KMS-11 (cell line): ENCODE results near the gene ATXN7L1.

Experiments used
- H2AFZ ChIP-seq: fragments of 200-600 bp; sonication (generic); 2 replicates; pipeline ENCODE4 v1.6.1; 2016; ENCODE audit warnings: antibody characterized with exemption, mixed run types, low read depth
- H3K27ac ChIP-seq: fragments of 200-600 bp; sonication (generic); 2 replicates; pipeline ENCODE4 v1.6.1; 2016; ENCODE audit warnings: mild to moderate bottlenecking, mixed run types
- H3K27me3 ChIP-seq: fragments of 200-600 bp; sonication (generic); 2 replicates; pipeline ENCODE4 v1.6.1; 2017; ENCODE audit warnings: mild to moderate bottlenecking, low read depth, mixed run types, moderate library complexity; ENCODE audit not compliant: insufficient read depth
- H3K36me3 ChIP-seq: fragments of 200-600 bp; sonication (generic); 2 replicates; pipeline ENCODE4 v1.6.1; 2017; ENCODE audit warnings: mild to moderate bottlenecking, mixed run types; ENCODE audit not compliant: insufficient read depth
- H3K4me1 ChIP-seq: fragments of 200-600 bp; sonication (generic); 2 replicates; pipeline ENCODE4 v1.6.1; 2016; ENCODE audit warnings: mild to moderate bottlenecking, low read depth, mixed run types; ENCODE audit not compliant: poor library complexity, severe bottlenecking
- H3K4me2 ChIP-seq: fragments of 200-600 bp; sonication (generic); 2 replicates; pipeline ENCODE4 v1.7.0; 2016; ENCODE audit warnings: mild to moderate bottlenecking, mixed run types
- H3K4me3 ChIP-seq: fragments of 200-600 bp; sonication (generic); IDR thresholded peaks from 2 replicates; pipeline ENCODE4 v1.6.1; 2017; ENCODE audit warnings: low read depth, low read length, mixed read lengths; ENCODE audit not compliant: insufficient read depth
- H3K79me2 ChIP-seq: fragments of 200-600 bp; sonication (generic); 2 replicates; pipeline ENCODE4 v1.6.1; 2016; ENCODE audit warnings: low read depth, mixed run types; ENCODE audit not compliant: insufficient read depth
- H3K9ac ChIP-seq: fragments of 200-600 bp; sonication (generic); 2 replicates; pipeline ENCODE4 v1.6.1; 2016; ENCODE audit warnings: mild to moderate bottlenecking, mixed run types
- H4K20me1 ChIP-seq: fragments of 200-600 bp; sonication (generic); 2 replicates; pipeline ENCODE4 v1.6.1; 2016; ENCODE audit warnings: mild to moderate bottlenecking, mixed run types; ENCODE audit not compliant: insufficient read depth
- TF ChIP-seq, protein P1 (sequence below): fragments of 200-600 bp; sonication (generic); conservative IDR thresholded peaks from 2 replicates; pipeline ENCODE4 v1.6.1; 2017; ENCODE audit warnings: low read depth, mild to moderate bottlenecking, antibody characterized with exemption, low read length, moderate library complexity, mixed read lengths

ATXN7L1 gene

GRCh38 chr7:105622106-105622731, 254.2 kb downstream of the ATXN7L1 start:
- Histone ChIP-seq H3K36me3 (no peaks in the 10 kb centered on the region), H3K4me1 (peaks cover 5% of the 10 kb centered on the region)

GRCh38 chr7:105621617-105622016, 254.8 kb downstream of the ATXN7L1 start:
- H3K4me3 ChIP-seq, result no peak overlapping the region
- peaks cover 7% of the 10 kb centered on the region for H3K4me1 ChIP-seq
- no peaks in the 10 kb centered on the region for H3K36me3 ChIP-seq
- H3K9ac ChIP-seq, result no peak overlapping the region
- no peaks in the 10 kb centered on the region for H3K79me2 ChIP-seq
- no peak overlapping the region for H2AFZ ChIP-seq
- no peaks in the 10 kb centered on the region for H4K20me1 ChIP-seq
- H3K27me3 ChIP-seq, result no peaks in the 10 kb centered on the region
- H3K27ac ChIP-seq, result no peak overlapping the region
- TF ChIP-seq, protein P1, sequence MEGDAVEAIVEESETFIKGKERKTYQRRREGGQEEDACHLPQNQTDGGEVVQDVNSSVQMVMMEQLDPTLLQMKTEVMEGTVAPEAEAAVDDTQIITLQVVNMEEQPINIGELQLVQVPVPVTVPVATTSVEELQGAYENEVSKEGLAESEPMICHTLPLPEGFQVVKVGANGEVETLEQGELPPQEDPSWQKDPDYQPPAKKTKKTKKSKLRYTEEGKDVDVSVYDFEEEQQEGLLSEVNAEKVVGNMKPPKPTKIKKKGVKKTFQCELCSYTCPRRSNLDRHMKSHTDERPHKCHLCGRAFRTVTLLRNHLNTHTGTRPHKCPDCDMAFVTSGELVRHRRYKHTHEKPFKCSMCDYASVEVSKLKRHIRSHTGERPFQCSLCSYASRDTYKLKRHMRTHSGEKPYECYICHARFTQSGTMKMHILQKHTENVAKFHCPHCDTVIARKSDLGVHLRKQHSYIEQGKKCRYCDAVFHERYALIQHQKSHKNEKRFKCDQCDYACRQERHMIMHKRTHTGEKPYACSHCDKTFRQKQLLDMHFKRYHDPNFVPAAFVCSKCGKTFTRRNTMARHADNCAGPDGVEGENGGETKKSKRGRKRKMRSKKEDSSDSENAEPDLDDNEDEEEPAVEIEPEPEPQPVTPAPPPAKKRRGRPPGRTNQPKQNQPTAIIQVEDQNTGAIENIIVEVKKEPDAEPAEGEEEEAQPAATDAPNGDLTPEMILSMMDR, result no peak
- H3K4me2 ChIP-seq, result no peak overlapping the region

More at GRCh38 chr7:105622106-105622731, 254.2 kb downstream of the ATXN7L1 start:
- H3K27me3 ChIP-seq, result no peaks in the 10 kb centered on the region
- no peak overlapping the region for H2AFZ ChIP-seq
- H3K79me2 ChIP-seq, result no peaks in the 10 kb centered on the region
- TF ChIP-seq, protein P1, result no peak
- H3K4me2 ChIP-seq, result no peak overlapping the region
- H3K9ac ChIP-seq, result no peak overlapping the region
- no peak overlapping the region for H3K4me3 ChIP-seq
- H3K27ac ChIP-seq, result no peak overlapping the region
- H4K20me1 ChIP-seq, result no peaks in the 10 kb centered on the region

DNA sequence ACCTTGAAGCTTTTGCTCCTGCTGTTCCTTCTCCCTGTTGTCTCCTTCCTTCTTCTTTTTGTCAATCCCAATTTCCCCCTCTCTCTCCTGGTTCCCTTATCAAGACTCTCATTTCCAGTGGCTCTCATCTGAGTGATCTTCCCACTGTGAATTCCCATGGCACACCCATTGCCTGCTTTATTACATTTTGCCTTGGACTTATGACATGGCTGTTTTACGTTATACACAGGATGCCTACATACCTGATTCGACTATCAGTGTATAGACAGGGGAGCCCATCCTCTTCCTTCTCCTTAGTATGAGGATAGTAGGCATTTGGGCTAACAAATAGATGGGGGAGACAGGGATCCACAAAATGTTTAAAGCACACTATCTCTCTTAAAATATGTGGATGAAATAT, 255.2 kb downstream of the ATXN7L1 start:
- TF ChIP-seq, protein P1, result no peak
- Histone ChIP-seq H4K20me1 (no peaks in the 10 kb centered on the region), H3K27me3 (no peaks in the 10 kb centered on the region), H3K4me1 (peaks cover 7% of the 10 kb centered on the region), H2AFZ (no peak overlapping the region), H3K27ac (no peak overlapping the region), H3K9ac (no peak overlapping the region), H3K4me2 (no peak overlapping the region), H3K79me2 (no peaks in the 10 kb centered on the region), H3K4me3 (no peak overlapping the region), H3K36me3 (no peaks in the 10 kb centered on the region)

- Histone ChIP-seq H3K4me1 (peaks cover 7% of the 10 kb centered on the region), H3K79me2 (no peaks in the 10 kb centered on the region), H3K4me2 (no peak overlapping the region), H2AFZ (no peak overlapping the region), H3K36me3 (no peaks in the 10 kb centered on the region), H3K4me3 (no peak overlapping the region), H4K20me1 (no peaks in the 10 kb centered on the region), H3K9ac (no peak overlapping the region), H3K27me3 (no peaks in the 10 kb centered on the region), H3K27ac (no peak overlapping the region)
- TF ChIP-seq, protein P1, result no peak
Observed at GRCh38 chr7:105619590-105619989, 256.8 kb downstream of the ATXN7L1 start.
